Measurements from ENCODE around the gene OR51B2. TPM values are rescaled to one million over a fixed set of nuclear protein-coding genes. Genes with fewer than 3 reads are reported as not detected.

The OR51B2 gene
- total RNA-seq, 1 experiment from 2014 or later = not detected

DNA sequence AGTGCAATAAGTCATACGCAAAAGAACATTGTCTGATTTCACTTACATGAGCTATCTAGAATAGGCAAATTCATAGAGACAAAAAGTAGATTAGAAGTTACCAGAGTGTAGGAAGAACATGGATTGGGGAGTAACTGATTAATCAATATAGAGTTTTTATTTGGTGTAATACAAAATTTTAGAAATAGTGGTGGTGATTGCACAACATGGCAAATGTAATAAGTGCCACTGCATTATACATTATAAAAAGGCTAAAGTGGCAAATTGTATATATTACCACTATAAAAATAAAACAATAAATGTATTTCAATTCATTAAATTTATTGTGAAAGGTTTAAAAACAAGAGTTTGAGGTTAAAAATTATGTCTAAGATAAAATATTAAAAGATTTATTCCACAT is 13.7 kb downstream of the OR51B2 start:
- peaks cover 0 to 2% of the 10 kb centered on the region in 2 experiments; a peak in 1 of 4 replicates for H3K4me1 Mint-ChIP-seq
- peaks cover 0 to 2% of the 10 kb centered on the region in 2 experiments; a peak in 1 of 5 replicates for H3K9me3 Mint-ChIP-seq
- Histone ChIP-seq H4K91ac (ENCODE audit: insufficient read length, low read depth, low read length) (no peak overlapping the region), H3K79me1 (ENCODE audit: insufficient read depth, low read depth, low read length, poor library complexity, severe bottlenecking) (no peaks in the 10 kb centered on the region), H3K56ac (ENCODE audit: insufficient read length, low read depth, low read length) (no peak overlapping the region), H3K23me2 (ENCODE audit: insufficient read length, low read depth, low read length, poor library complexity, severe bottlenecking) (no peaks in the 10 kb centered on the region), H3K79me2 (ENCODE audit: insufficient read depth, low read length) (no peaks in the 10 kb centered on the region), H3K27me3 (ENCODE audit: insufficient read depth, low read length) (no peaks in the 10 kb centered on the region), H3K4ac (ENCODE audit: low read depth, low read length) (no peak overlapping the region), H2BK15ac (ENCODE audit: low read depth, low read length) (no peak overlapping the region), H3K9me3 (ENCODE audit: control insufficient read depth, low read depth, low read length) (no peaks in the 10 kb centered on the region), H2BK12ac (ENCODE audit: insufficient read length, low read depth, low read length) (no peak overlapping the region), H3T11ph (ENCODE audit: low read length) (no peak overlapping the region), H3K27ac (ENCODE audit: insufficient read length, low read depth, low read length) (no peak overlapping the region), H3K4me1 (ENCODE audit: insufficient read depth, low read length) (no peaks in the 10 kb centered on the region), H3K4me2 (ENCODE audit: insufficient read depth, insufficient read length, low read length) (no peak overlapping the region), H2BK20ac (ENCODE audit: low read depth, low read length, poor library complexity, severe bottlenecking) (no peak overlapping the region), H3K23ac (ENCODE audit: insufficient read length, low read depth, low read length) (no peak overlapping the region), H2AFZ (ENCODE audit: low read length) (no peak overlapping the region), H4K8ac (replicated peaks; ENCODE audit: insufficient read length, low read depth, low read length) (no peak overlapping the region), H3K14ac (ENCODE audit: insufficient read depth, low read length) (no peak overlapping the region), H2AK5ac (ENCODE audit: insufficient read length, low read length) (no peak overlapping the region), H4K5ac (ENCODE audit: insufficient read length, low read depth, low read length) (no peak overlapping the region), H4K20me1 (ENCODE audit: control insufficient read depth, insufficient read depth, insufficient read length) (no peaks in the 10 kb centered on the region), H3K18ac (ENCODE audit: insufficient read length, low read depth, low read length) (no peak overlapping the region), H2BK5ac (ENCODE audit: insufficient read length, low read length) (no peak overlapping the region), H2BK120ac (ENCODE audit: low read depth, low read length, poor library complexity, severe bottlenecking) (no peak overlapping the region), H3K9ac (ENCODE audit: extremely low read depth, insufficient read length, low read length) (no peak overlapping the region)
- WGBS (ENCODE audit: extremely low coverage, insufficient read length, low lambda C conversion rate) = no CpG with 5 or more reads among the region's 1 CpG
- H3K36me3 Mint-ChIP-seq (ENCODE audit: insufficient read depth in 1 of 3, low read depth in 3 of 3) = no peaks in the 10 kb centered on the region
- TF ChIP-seq, protein P1, sequence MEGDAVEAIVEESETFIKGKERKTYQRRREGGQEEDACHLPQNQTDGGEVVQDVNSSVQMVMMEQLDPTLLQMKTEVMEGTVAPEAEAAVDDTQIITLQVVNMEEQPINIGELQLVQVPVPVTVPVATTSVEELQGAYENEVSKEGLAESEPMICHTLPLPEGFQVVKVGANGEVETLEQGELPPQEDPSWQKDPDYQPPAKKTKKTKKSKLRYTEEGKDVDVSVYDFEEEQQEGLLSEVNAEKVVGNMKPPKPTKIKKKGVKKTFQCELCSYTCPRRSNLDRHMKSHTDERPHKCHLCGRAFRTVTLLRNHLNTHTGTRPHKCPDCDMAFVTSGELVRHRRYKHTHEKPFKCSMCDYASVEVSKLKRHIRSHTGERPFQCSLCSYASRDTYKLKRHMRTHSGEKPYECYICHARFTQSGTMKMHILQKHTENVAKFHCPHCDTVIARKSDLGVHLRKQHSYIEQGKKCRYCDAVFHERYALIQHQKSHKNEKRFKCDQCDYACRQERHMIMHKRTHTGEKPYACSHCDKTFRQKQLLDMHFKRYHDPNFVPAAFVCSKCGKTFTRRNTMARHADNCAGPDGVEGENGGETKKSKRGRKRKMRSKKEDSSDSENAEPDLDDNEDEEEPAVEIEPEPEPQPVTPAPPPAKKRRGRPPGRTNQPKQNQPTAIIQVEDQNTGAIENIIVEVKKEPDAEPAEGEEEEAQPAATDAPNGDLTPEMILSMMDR (conservative IDR thresholded peaks at IDR 0.05) = no peak
- no peak overlapping the region for H3K27ac Mint-ChIP-seq
- H3K4me3 Mint-ChIP-seq = no peak overlapping the region
- DNase-seq = no peak
- no peaks in the 10 kb centered on the region for H3K27me3 Mint-ChIP-seq (ENCODE audit: low read depth)
